HG03103 (cell line): ENCODE measurements around the gene OR52N5.

ENCODE experiments used
- ATAC-seq: cut with Tn5 transposase; IDR thresholded peaks from one replicate; pipeline ENCODE4 v1.9.1; 2021; ENCODE audit warnings: low read depth; ENCODE audit not compliant: unreplicated experiment

OR52N5 gene

GRCh38 chr11:5726351-5726750, 56.8 kb downstream of the OR52N5 start:
- no peak for ATAC-seq
